GM13977 (cell line): ENCODE data around the gene SYT15.

Experiments used
- DNase-seq: peaks from one replicate; pipeline ENCODE4 v3.0.0; 2012; ENCODE audit warnings: low spot score
- CTCF ChIP-seq: IDR thresholded peaks from 2 replicates; pipeline ENCODE4 v1.5.1; 2012; ENCODE audit warnings: mild to moderate bottlenecking, control low read depth; ENCODE audit not compliant: insufficient read depth; ENCODE audit errors: extremely low read depth, missing control alignments
- in situ Hi-C: fragments of 300-500 bp; cut with MboI; formaldehyde crosslinking; loops from one replicate; pipeline ENCODE4 v1.12.0; 2022; ENCODE audit warnings: low sequenced_read_pairs, low pct_unique_long_range_greater_than_20kb, mixed read lengths, inconsistent platforms; ENCODE audit not compliant: unreplicated experiment

Gene SYT15

GRCh38 chr10:46542567-46543465 is 36.1 kb upstream of the SYT15 start:
- DNase-seq, result no peak
- in situ Hi-C loops, result no loop called here
- TF ChIP-seq CTCF, result no peak

GRCh38 chr10:46543466-46544377 is 35.2 kb upstream of the SYT15 start:
- no peak for TF ChIP-seq CTCF
- in situ Hi-C loops, result no loop called here
- DNase-seq, result no peak

DNA sequence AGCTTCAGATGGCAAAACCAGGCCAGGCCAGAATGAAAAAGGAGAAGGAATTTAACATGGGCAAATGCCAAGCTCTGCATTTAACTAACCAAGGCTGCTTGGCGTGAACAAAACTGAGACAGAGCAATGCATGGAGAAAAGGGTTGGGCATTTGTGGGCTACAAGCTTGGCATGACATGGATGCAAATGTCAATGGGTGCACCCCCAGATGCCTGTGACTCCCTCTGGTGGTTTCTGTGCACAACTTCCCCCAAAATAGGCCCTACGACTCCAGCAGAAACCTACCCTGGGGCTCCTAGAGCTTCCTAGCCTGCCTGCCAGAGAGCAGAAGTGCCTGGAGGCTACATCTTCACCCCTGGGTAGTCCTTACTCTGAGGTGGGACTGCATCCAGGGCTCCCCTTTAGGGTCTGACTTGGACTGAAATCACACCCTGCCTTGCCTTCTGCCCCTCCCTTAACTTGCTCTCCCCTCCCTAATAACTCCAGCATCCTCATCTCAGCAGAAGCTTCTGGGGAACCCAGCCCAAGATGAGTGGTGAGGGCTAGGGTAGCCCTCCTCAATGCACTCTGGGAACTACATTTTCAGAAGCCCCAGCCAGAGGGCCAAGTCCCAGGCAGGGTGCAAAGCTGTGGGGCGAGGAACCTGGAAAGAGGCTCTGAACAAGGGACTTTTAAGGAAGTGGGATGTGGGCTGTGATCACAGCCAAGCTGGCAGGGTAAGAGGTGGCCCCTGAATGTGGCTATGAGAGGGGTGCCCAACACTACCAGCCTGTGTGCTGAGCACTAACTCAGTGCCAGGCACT is 33.7 kb upstream of the SYT15 start:
- peak; percentile 24 for TF ChIP-seq CTCF
- in situ Hi-C loops, result no loop called here
- no peak for DNase-seq

- TF ChIP-seq CTCF, result no peak
- DNase-seq, result no peak
- in situ Hi-C loops, result no loop called here
Observed at GRCh38 chr10:46545861-46546590, 32.9 kb upstream of the SYT15 start.

GRCh38 chr10:46546591-46547540 is 32.1 kb upstream of the SYT15 start:
- in situ Hi-C loops, result no loop called here
- no peak for DNase-seq
- no peak for TF ChIP-seq CTCF
